T-helper 2 cell treated with Interferon-gamma antibody and Interleukin-4, amounts not matched to agents 5 μg/mL and 100 μg/mL, for 36 hours (primary cell): ENCODE measurements around the gene NPRL2.

Experiments used
- DNase-seq: peaks from one replicate; pipeline ENCODE4 v3.0.0; 2021; ENCODE audit warnings: low spot score
- H3K27ac Mint-ChIP-seq: one replicate; pipeline ENCODE4 v1.8.0; 2021; ENCODE audit warnings: mild to moderate bottlenecking, mixed read lengths
- H3K27me3 Mint-ChIP-seq: one replicate; pipeline ENCODE4 v1.8.0; 2021; ENCODE audit warnings: low read depth, mixed read lengths
- H3K36me3 Mint-ChIP-seq: one replicate; pipeline ENCODE4 v1.8.0; 2021; ENCODE audit warnings: low read depth, mixed read lengths
- H3K4me1 Mint-ChIP-seq: one replicate; pipeline ENCODE4 v1.8.0; 2021; ENCODE audit warnings: low read depth, mixed read lengths
- H3K4me3 Mint-ChIP-seq: one replicate; pipeline ENCODE4 v1.8.0; 2022; ENCODE audit warnings: mild to moderate bottlenecking, moderate library complexity, mixed read lengths
- H3K9me3 Mint-ChIP-seq: one replicate; pipeline ENCODE4 v1.8.0; 2021; ENCODE audit warnings: mixed read lengths

Gene NPRL2

GRCh38 chr3:50380405-50381085, 30.0 kb upstream of the NPRL2 start:
- H3K27me3 Mint-ChIP-seq: no peaks in the 10 kb centered on the region
- H3K27ac Mint-ChIP-seq: no peak overlapping the region
- DNase-seq: no peak
- no peak overlapping the region for H3K4me3 Mint-ChIP-seq
- no peaks in the 10 kb centered on the region for H3K4me1 Mint-ChIP-seq
- H3K36me3 Mint-ChIP-seq: no peaks in the 10 kb centered on the region
- H3K9me3 Mint-ChIP-seq: no peaks in the 10 kb centered on the region

DNA sequence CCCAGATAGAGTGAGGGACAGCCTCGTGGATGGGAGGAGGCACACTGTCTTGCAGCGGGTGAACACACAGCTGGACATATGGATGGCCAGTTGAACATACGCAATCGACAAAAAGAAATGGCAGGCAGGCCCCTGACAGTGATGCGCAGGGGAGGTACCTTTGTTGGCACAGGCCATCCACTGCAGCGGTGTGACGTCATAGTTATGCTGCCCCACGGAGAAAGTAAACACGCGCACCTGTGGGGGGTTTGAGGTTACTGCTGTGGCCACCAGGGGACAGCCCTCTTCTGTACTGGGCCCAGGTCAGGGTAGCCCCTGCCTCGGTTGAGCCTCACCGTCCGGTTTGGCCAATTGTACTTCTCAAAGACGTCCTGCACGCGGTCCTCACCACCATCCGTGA, 28.2 kb upstream of the NPRL2 start:
- no peaks in the 10 kb centered on the region for H3K27me3 Mint-ChIP-seq
- H3K27ac Mint-ChIP-seq: no peak overlapping the region
- H3K36me3 Mint-ChIP-seq: no peaks in the 10 kb centered on the region
- H3K4me3 Mint-ChIP-seq: no peak overlapping the region
- H3K9me3 Mint-ChIP-seq: no peaks in the 10 kb centered on the region
- no peaks in the 10 kb centered on the region for H3K4me1 Mint-ChIP-seq
- no peak for DNase-seq

DNA sequence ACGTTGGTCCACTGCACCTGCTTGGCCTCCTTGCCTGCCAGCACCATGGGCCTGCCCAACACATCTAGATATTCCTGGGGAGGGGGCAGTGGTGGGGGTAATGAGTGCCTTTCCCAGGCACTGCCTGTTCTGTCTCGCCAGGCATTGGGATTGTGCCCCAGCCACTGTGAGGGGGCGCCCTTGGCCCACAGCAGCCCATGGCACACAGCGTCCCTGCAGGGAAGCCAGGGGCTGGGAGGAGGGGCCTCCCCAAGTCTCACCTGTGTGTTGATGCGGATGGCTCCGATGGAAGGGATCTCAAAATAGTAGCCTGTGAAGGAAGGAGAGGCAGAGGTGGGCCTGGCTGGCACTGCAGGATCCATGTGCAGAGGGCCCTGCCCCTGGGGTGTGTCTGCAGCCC, 27.4 kb upstream of the NPRL2 start:
- H3K27ac Mint-ChIP-seq: peak overlapping the region; percentile 24
- no peaks in the 10 kb centered on the region for H3K9me3 Mint-ChIP-seq
- H3K4me1 Mint-ChIP-seq: peaks cover 2% of the 10 kb centered on the region
- no peak overlapping the region for H3K4me3 Mint-ChIP-seq
- no peaks in the 10 kb centered on the region for H3K27me3 Mint-ChIP-seq
- H3K36me3 Mint-ChIP-seq: no peaks in the 10 kb centered on the region
- no peak for DNase-seq

- no peak overlapping the region for H3K27ac Mint-ChIP-seq
- no peak overlapping the region for H3K4me3 Mint-ChIP-seq
- H3K27me3 Mint-ChIP-seq: no peaks in the 10 kb centered on the region
- no peaks in the 10 kb centered on the region for H3K9me3 Mint-ChIP-seq
- no peaks in the 10 kb centered on the region for H3K36me3 Mint-ChIP-seq
- DNase-seq: no peak
- H3K4me1 Mint-ChIP-seq: peaks cover 2% of the 10 kb centered on the region
These were observed 24.8 kb upstream of the NPRL2 start for GRCh38 chr3:50375258-50375931.

GRCh38 chr3:50374363-50375257, 24.0 kb upstream of the NPRL2 start:
- no peaks in the 10 kb centered on the region for H3K27me3 Mint-ChIP-seq
- H3K27ac Mint-ChIP-seq: no peak overlapping the region
- no peaks in the 10 kb centered on the region for H3K36me3 Mint-ChIP-seq
- H3K4me3 Mint-ChIP-seq: no peak overlapping the region
- no peak for DNase-seq
- peaks cover 2% of the 10 kb centered on the region for H3K4me1 Mint-ChIP-seq
- no peaks in the 10 kb centered on the region for H3K9me3 Mint-ChIP-seq

GRCh38 chr3:50373146-50374051, 22.8 kb upstream of the NPRL2 start:
- H3K27ac Mint-ChIP-seq: peak overlapping the region; percentile 53

GRCh38 chr3:50372349-50372748, 21.8 kb upstream of the NPRL2 start:
- H3K4me1 Mint-ChIP-seq: peaks cover 2% of the 10 kb centered on the region
- no peaks in the 10 kb centered on the region for H3K9me3 Mint-ChIP-seq
- no peak overlapping the region for H3K27ac Mint-ChIP-seq
- no peak overlapping the region for H3K4me3 Mint-ChIP-seq
- H3K36me3 Mint-ChIP-seq: no peaks in the 10 kb centered on the region
- H3K27me3 Mint-ChIP-seq: no peaks in the 10 kb centered on the region
- DNase-seq: no peak

More at GRCh38 chr3:50373146-50374051, 22.8 kb upstream of the NPRL2 start:
- H3K9me3 Mint-ChIP-seq: no peaks in the 10 kb centered on the region
- H3K4me3 Mint-ChIP-seq: no peak overlapping the region
- no peak for DNase-seq
- no peaks in the 10 kb centered on the region for H3K27me3 Mint-ChIP-seq
- H3K36me3 Mint-ChIP-seq: no peaks in the 10 kb centered on the region
- peaks cover 2% of the 10 kb centered on the region for H3K4me1 Mint-ChIP-seq

DNA sequence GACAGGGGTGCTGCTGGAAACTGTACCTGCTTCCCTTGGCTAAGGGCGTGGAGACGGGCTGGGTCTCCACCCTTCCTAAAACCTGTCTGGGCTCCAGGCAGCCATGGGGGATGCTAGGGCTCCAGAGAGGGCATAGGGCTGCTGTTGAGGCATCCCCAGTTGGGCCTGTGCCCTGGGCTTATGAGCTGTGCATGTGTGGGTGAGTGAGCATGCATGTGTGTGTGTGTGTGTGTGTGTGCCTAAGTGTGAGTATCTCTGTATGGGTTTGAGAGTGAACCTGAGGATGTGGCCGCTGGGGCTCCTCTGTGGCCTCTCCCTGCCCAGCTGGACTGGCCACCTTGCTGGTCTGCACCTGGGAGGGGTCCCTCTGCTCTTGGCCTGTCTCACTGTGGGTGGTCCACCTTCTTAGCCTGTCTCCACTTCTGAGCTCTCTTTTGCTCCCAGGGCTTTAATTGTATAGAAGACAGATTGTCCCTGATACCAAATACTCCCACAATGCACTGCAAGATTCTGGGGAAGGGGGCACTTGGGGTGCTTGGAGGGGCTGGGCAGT, 20.6 kb upstream of the NPRL2 start:
- DNase-seq: no peak
- Mint-ChIP-seq H3K36me3 (no peaks in the 10 kb centered on the region), H3K9me3 (no peaks in the 10 kb centered on the region), H3K4me3 (no peak overlapping the region), H3K27me3 (no peaks in the 10 kb centered on the region), H3K27ac (no peak overlapping the region), H3K4me1 (peaks cover 2% of the 10 kb centered on the region)

DNA sequence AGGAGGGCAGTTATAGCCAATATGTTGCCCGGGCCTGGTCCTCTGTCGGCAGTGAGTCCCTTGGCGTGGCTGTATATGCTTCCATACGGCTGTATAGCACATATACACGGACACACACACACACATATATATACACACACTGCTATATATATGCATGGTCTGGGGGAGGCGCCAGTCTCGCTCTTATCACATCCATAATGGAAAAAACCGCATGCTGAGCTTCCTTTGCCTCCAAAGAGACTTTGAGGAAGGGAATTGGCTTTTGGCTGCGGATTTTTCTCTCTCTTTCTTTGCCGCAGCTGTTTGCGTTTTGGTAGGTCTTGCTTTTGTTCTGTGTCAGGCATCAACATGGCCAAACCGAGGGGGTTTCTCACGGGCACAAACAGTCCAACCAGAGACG, 20.0 kb upstream of the NPRL2 start:
- H3K9me3 Mint-ChIP-seq: no peaks in the 10 kb centered on the region
- no peak overlapping the region for H3K4me3 Mint-ChIP-seq
- no peak for DNase-seq
- H3K4me1 Mint-ChIP-seq: peaks cover 5% of the 10 kb centered on the region
- H3K27ac Mint-ChIP-seq: no peak overlapping the region
- H3K27me3 Mint-ChIP-seq: no peaks in the 10 kb centered on the region
- no peaks in the 10 kb centered on the region for H3K36me3 Mint-ChIP-seq

GRCh38 chr3:50369012-50369670, 18.6 kb upstream of the NPRL2 start:
- no peaks in the 10 kb centered on the region for H3K9me3 Mint-ChIP-seq
- H3K4me1 Mint-ChIP-seq: peaks cover 8% of the 10 kb centered on the region
- no peak overlapping the region for H3K27ac Mint-ChIP-seq
- H3K4me3 Mint-ChIP-seq: no peak overlapping the region
- DNase-seq: no peak
- no peaks in the 10 kb centered on the region for H3K36me3 Mint-ChIP-seq
- H3K27me3 Mint-ChIP-seq: no peaks in the 10 kb centered on the region

DNA sequence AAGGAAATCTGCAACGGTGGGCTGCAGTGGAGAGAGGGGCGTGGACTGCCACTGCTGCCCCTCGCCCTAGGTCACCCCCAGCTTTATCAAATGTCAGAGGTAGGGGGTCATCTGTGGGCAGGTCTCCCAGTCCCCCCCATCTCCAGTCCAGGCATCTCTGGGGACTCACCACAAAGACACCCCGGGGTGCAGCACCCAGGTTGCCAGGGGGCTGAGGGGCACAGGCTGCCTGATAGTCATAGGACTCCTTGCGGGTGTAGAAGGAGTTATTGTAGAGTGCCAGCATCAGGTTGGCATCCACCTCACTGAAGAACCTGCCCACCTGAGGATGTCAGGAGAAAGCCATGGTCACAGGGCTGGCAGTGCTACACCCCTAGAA, 15.3 kb upstream of the NPRL2 start:
- no peak for DNase-seq
- no peaks in the 10 kb centered on the region for H3K27me3 Mint-ChIP-seq
- H3K36me3 Mint-ChIP-seq: no peaks in the 10 kb centered on the region
- H3K4me1 Mint-ChIP-seq: peaks cover 7% of the 10 kb centered on the region
- no peaks in the 10 kb centered on the region for H3K9me3 Mint-ChIP-seq
- H3K4me3 Mint-ChIP-seq: peak overlapping the region; percentile 81
- H3K27ac Mint-ChIP-seq: peak overlapping the region; percentile 81

DNA sequence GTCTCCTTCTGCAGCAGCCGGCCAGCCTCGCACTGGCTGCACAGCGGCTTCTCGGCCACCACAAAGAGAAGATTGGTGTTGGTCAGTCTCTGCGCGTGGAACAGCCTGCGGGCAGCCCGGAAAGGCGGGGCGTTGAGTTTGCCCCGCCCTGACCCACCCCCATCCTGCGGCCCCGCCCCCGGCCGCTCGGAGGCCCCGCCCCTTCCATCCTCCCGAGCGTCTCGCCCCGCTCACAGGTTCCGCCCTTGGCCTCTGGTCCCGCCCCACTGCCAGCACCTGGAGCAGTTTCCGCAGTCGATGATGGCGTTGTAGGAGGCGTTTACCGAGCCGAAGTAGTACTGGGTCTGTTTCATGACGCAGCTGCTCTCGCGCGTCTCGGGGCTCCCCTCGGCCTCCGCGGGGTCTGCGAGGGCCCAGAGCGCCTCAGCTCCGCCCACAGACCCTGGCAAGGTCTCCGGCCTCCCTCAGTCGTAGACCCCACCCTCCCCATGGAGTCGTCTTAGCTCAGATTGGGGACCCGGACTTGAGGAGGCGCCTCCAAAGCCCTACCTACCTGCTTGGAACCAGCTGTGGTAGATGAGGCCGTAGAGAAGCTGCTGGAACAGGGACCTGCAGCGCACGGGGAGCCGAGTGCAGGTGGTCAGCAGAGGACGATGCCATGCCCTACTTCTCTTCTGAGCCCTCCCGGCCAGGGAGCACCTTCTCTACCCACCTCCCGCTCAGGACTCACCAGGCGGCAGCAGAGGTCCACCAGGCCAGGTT, 14.7 kb upstream of the NPRL2 start:
- peak overlapping the region; percentile 81 for H3K27ac Mint-ChIP-seq
- H3K36me3 Mint-ChIP-seq: no peaks in the 10 kb centered on the region
- peaks cover 7% of the 10 kb centered on the region for H3K4me1 Mint-ChIP-seq
- peak; percentile 90 for DNase-seq
- peak overlapping the region; percentile 81 for H3K4me3 Mint-ChIP-seq
- no peaks in the 10 kb centered on the region for H3K9me3 Mint-ChIP-seq
- H3K27me3 Mint-ChIP-seq: no peaks in the 10 kb centered on the region
